IPS-11a (cell line): ENCODE data around the gene GNMT.

Experiments
- H3K4me3 ChIP-seq: one replicate; pipeline ENCODE4 v1.5.1; 2013; ENCODE audit warnings: low read depth, low read length, control low read depth

The GNMT gene

DNA sequence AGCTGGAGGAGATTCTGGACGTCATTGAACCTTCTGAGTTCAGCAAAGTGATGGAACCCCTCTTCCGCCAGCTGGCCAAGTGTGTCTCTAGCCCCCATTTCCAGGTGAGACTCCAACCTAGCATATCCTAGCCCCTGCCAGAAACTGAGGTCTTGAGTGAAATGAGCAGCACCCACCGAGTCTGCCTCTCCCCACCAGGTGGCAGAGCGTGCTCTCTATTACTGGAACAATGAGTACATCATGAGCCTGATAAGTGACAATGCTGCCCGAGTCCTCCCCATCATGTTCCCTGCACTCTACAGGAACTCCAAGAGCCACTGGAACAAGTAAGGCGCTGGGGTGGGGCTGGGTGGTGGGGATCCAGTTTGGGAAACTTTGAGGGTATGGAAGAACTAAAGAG is 48.6 kb downstream of the GNMT start:
- H3K4me3 ChIP-seq = no peak overlapping the region

DNA sequence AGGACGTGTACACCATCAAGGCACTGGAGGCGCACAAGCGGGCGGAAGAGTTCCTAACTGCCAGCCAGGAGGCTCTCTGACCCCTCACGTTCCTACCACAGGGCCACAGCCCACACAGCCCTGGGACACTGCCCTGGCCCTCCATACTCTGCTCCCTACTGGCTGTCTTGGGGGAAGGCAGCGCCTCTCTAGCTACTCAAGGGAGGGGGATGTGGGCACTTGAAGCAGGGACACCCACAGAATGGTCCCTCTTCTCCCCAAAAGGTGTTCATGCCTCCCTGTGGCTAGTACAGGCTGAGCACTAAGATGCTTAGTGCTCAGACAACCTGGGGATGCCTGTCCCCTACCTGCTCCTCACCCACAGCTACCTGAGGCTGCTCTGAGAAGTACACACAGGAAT is 50.7 kb downstream of the GNMT start:
- H3K4me3 ChIP-seq = no peak overlapping the region

DNA sequence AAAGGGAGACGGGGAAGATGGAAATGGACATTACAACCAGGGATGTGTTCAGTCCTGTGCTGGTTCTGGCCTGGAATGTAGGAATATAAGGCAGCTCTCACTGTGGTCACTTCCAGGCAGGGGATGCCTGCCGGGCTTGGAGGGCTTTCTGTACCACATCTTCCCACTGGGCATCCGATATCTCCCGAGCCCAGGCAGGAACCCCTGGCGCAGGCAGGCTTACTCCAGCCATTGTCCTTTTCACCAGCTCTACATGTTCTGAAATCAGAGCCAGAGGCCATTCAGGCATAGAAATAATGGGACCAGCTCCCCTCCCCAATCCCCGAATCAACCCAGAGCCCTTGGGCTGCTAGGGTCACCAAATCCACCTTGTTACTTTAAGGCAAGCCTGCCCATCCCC is 51.8 kb downstream of the GNMT start:
- H3K4me3 ChIP-seq = peak overlapping the region; percentile 75

DNA sequence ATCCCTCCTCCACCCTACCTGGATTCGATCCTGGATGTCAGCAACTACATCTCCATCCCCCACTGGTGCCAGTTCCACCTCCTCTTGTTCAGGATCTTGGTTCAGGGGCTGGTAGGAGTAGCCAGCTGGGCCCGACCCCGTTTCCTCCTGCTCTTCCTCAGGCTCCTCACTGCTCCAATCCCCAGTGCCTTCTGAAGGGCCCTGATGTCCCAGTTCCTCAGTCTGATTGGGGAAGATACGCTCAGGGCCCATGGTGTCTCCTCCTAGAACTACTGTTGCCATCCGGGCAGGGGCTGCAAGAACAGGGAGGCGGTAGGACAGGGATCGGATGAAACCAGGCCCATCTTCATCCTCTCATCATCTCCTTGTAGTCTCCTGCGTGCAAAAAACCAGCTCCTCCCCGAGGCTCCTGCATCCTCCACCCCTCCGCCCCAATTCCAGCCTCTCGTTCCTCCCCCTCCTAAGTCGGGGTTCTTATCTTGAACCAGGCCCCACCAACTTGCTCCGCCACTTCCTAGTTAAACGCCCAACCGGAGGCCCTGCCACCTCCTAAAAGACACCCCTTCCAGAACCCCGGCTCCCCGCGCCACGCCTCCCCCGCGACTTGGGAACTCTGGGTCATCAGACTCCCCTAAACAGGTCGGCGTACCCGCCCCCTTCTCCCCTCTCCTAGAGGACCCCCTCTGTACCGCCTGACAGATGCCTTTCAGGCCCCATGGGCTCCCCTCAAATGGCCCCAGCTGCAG is 52.7 kb downstream of the GNMT start:
- H3K4me3 ChIP-seq = peak overlapping the region; percentile 75
